Skeletal muscle tissue (tissue), 4 donors: Measurements from ENCODE around the gene SLC6A3. TPM values are rescaled to one million over a fixed set of nuclear protein-coding genes. Genes with fewer than 3 reads are reported as not detected.

Experiments used
- H3K27ac ChIP-seq: one replicate; pipeline ENCODE4 v1.7.0; 2013; ENCODE audit warnings: mild to moderate bottlenecking, low read depth, low read length, inconsistent platforms
- H3K27me3 ChIP-seq, 3 donors: one replicate each; pipeline ENCODE4 v1.7.0; 2013; ENCODE audit warnings: low read length in 3 of 3; ENCODE audit not compliant: control insufficient read depth in 3 of 3, insufficient read depth in 3 of 3
- H3K36me3 ChIP-seq, 3 donors: one replicate each; pipeline ENCODE4 v1.7.0; 2013; ENCODE audit warnings: low read length in 3 of 3; ENCODE audit not compliant: control insufficient read depth in 3 of 3, insufficient read depth in 3 of 3
- H3K4me1 ChIP-seq, 3 donors: one replicate each; pipeline ENCODE4 v1.7.0; 2013; ENCODE audit warnings: low read length in 3 of 3, mild to moderate bottlenecking in 3 of 3; ENCODE audit not compliant: control insufficient read depth in 3 of 3, insufficient read depth in 3 of 3
- H3K4me3 ChIP-seq, 3 donors: one replicate each; pipeline ENCODE4 v1.7.0; 2013; ENCODE audit warnings: low read length in 3 of 3
- H3K9ac ChIP-seq, 3 donors: one replicate each; pipeline ENCODE4 v1.7.0; 2013; ENCODE audit warnings: low read length in 3 of 3, mild to moderate bottlenecking in 3 of 3, moderate library complexity in 2 of 3, low read depth in 1 of 3
- H3K9me3 ChIP-seq, 3 donors: one replicate each; pipeline ENCODE4 v1.7.0; 2013; ENCODE audit warnings: low read length in 3 of 3; ENCODE audit not compliant: control insufficient read depth in 3 of 3
- total RNA-seq: library from RNA; depleted of rRNA; stranded (reverse); fragments of >200 nt; gene quantifications from one replicate; pipeline ENCODE4 v1.2.3, GENCODE V29; 2014
- donor health status: Osteomylitis.

SLC6A3 gene
- total RNA-seq, 1 donor from 2014 or later: not detected

- H3K36me3 ChIP-seq: no peaks in the 10 kb centered on the region
- peaks cover 9 to 35% (median 28%) of the 10 kb centered on the region in 3 donors for H3K4me1 ChIP-seq
- H3K27ac ChIP-seq: no peak overlapping the region
- no peak overlapping the region for H3K4me3 ChIP-seq
- no peaks in the 10 kb centered on the region for H3K9me3 ChIP-seq
- H3K27me3 ChIP-seq: peaks cover 26 to 57% (median 56%) of the 10 kb centered on the region in 3 donors
- H3K9ac ChIP-seq: no peak overlapping the region
Measured at GRCh38 chr5:1383344-1383743, 61.9 kb downstream of the SLC6A3 start.

DNA sequence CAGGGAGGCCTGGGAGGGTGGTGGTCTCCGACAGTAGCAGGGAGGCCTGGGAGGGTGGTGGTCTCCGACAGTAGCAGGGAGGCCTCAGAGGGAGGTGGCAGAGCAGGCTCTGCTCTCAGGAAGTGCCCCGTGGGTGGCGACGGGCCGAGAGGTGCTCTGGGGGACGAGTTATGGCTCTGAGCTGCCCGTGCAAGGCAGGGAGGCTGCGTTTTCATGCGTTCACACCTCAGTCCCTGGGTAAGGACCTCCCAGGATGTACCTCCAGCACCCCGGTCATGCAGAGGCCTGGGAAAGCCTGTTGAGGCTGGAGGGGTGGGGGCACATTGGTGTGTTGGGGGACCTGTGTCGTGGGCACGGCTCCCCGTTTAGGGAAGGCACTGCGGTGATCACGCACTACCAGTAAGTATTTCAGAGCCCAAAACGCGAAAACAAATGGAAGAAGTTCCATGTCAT, 63.0 kb downstream of the SLC6A3 start:
- no peaks in the 10 kb centered on the region for H3K36me3 ChIP-seq
- H3K9ac ChIP-seq: no peak overlapping the region
- no peak overlapping the region for H3K27ac ChIP-seq
- peaks cover 23 to 51% (median 48%) of the 10 kb centered on the region in 3 donors for H3K27me3 ChIP-seq
- H3K9me3 ChIP-seq: no peaks in the 10 kb centered on the region
- no peak overlapping the region for H3K4me3 ChIP-seq
- peaks cover 10 to 34% (median 28%) of the 10 kb centered on the region in 3 donors for H3K4me1 ChIP-seq

- H3K36me3 ChIP-seq: no peaks in the 10 kb centered on the region
- H3K9me3 ChIP-seq: no peaks in the 10 kb centered on the region
- no peak overlapping the region for H3K9ac ChIP-seq
- peaks cover 23 to 45% (median 41%) of the 10 kb centered on the region in 3 donors for H3K27me3 ChIP-seq
- H3K27ac ChIP-seq: no peak overlapping the region
- no peak overlapping the region for H3K4me3 ChIP-seq
- peaks cover 13 to 27% (median 26%) of the 10 kb centered on the region in 3 donors for H3K4me1 ChIP-seq
Measured at GRCh38 chr5:1381370-1382247, 63.6 kb downstream of the SLC6A3 start.

DNA sequence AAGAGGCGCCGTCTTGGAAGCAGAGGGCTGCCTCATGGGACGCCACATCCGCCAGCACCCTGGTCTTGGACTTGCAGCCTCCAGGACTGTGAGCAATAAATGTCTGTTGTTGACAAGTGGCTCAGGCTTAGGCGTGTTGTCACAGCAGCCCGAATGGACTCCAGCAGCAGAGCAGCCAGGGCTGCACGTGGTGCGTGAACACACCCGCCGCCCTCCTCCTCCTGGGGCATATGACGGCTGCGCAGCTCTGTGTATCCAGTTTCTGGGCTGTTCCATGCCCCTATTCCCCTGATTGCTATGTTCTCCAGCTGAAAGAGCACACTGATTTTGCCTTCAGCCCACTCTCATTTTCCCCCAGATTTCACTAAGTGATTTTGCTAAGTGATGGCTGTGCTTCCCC, 64.3 kb downstream of the SLC6A3 start:
- Histone ChIP-seq H3K4me3 (peak overlapping the region in 2 of 3 donors; percentile 42 to 52), H3K9me3 (no peaks in the 10 kb centered on the region), H3K9ac (peak overlapping the region in 1 of 3 donors; percentile 40)

DNA sequence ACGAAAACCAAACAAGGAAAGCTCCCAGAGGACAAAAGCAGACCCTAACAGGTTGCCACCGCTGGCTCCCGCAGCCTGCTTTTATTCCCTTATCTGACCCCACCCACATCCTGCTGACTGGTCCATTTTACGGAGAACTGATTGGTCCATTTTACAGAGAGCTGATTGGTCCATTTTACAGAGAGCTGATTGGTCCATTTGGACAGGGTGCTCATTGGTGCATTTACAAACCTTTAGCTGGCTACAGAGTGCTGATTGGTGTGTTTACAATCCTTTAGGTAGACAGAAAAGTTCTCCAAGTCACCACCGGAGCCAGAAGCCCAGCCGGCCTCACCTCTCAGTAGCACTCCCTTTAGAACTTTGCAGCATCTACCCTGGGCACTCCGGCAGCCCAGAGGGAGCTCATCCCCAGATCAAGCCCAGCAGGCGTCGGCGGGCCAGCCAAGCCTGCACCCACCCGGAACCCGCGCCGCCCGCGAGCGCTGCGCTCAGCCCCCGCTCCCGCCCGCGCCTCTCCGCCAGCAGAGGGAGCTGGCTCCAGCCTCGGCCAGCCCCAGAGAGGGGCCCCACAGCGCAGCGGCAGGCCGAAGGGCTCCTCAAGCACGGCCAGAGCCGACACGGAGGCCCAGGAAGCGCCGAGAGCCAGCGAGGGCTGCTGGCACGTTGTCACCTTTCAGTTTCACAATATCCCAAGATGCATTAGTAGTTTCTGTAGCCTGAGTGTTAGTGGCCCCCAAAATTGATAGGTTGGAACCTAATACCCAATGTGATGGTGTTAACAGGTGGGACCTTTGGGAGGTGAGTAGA, 65.0 kb downstream of the SLC6A3 start:
- peaks cover 28 to 37% (median 35%) of the 10 kb centered on the region in 3 donors for H3K27me3 ChIP-seq
- H3K36me3 ChIP-seq: no peaks in the 10 kb centered on the region
- H3K9ac ChIP-seq: peak overlapping the region in 1 of 3 donors; percentile 40
- H3K27ac ChIP-seq: no peak overlapping the region
- peak overlapping the region; percentile 6 to 52 (median 42) for H3K4me3 ChIP-seq
- no peaks in the 10 kb centered on the region for H3K9me3 ChIP-seq
- peaks cover 4 to 14% (median 13%) of the 10 kb centered on the region in 3 donors for H3K4me1 ChIP-seq

More for the DNA sequence above, 64.3 kb downstream of the SLC6A3 start:
- no peaks in the 10 kb centered on the region for H3K36me3 ChIP-seq
- peaks cover 9 to 20% (median 19%) of the 10 kb centered on the region in 3 donors for H3K4me1 ChIP-seq
- H3K27me3 ChIP-seq: peaks cover 27 to 40% (median 38%) of the 10 kb centered on the region in 3 donors
- H3K27ac ChIP-seq: no peak overlapping the region

DNA sequence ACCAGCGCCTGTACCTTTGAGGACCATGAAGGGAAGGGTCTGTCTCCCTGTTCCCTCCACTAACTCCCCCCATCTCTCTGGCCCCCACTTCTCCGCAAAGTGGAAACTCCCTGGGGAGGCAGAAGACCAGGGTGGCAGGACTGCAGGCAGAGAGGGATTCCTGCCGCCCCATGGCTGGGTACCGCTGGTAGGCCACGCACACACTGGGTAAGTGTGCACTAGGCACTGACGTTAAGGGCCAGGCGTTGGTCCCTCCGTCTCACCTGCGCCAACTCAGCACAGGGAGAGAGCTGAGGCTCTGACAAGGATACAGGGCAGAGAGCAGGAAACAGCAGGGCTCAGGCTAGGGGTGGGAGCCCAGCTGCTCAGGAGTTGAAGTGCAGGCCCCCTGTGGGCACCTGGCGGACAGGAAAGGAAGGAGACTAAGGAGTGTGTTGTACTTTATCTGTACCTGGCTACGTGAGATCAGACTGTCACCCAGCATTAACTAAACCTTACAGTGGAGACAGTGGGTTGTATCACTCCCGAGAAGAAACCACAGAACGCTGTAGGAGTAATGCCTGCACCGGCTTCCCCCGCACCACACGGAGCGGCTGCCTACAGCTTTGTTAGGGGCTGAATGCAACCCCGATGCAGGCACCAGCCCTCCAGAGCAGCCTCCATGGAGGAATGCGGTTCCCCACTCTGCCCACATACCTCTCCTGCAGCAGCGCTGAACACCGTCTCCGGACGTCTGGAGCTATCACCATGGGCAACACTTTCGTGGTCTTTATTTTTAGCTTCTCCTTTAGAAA, 66.2 kb downstream of the SLC6A3 start:
- H3K4me1 ChIP-seq: peaks cover 4 to 23% (median 17%) of the 10 kb centered on the region in 3 donors
- H3K4me3 ChIP-seq: no peak overlapping the region
- H3K27ac ChIP-seq: no peak overlapping the region
- peaks cover 27 to 37% (median 28%) of the 10 kb centered on the region in 3 donors for H3K27me3 ChIP-seq
- H3K36me3 ChIP-seq: no peaks in the 10 kb centered on the region
- no peak overlapping the region for H3K9ac ChIP-seq
- H3K9me3 ChIP-seq: no peaks in the 10 kb centered on the region

DNA sequence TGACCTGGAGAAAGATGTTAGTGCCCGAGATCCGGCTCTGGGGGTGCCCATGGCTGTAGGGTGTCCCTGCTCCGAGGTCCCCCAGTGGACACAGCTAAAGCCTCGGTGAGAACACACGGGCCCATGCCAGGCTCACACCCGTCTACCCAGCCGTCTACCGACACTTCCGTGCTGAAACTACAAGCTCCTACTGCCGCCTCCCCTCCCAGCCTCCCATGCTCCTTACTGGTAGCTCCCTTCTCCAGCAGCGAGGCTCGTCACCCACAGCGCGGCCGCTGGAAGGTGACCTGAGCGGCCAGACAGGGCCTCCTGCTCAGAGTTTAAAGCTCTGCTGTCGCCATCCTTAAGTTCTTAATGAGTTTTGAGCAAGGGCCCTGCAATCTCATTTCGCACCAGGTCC, 67.1 kb downstream of the SLC6A3 start:
- Histone ChIP-seq H3K27ac (no peak overlapping the region), H3K27me3 (peaks cover 27 to 33% (median 28%) of the 10 kb centered on the region in 3 donors), H3K4me3 (no peak overlapping the region), H3K36me3 (no peaks in the 10 kb centered on the region), H3K4me1 (peaks cover 4 to 24% (median 17%) of the 10 kb centered on the region in 3 donors), H3K9ac (no peak overlapping the region), H3K9me3 (no peaks in the 10 kb centered on the region)

DNA sequence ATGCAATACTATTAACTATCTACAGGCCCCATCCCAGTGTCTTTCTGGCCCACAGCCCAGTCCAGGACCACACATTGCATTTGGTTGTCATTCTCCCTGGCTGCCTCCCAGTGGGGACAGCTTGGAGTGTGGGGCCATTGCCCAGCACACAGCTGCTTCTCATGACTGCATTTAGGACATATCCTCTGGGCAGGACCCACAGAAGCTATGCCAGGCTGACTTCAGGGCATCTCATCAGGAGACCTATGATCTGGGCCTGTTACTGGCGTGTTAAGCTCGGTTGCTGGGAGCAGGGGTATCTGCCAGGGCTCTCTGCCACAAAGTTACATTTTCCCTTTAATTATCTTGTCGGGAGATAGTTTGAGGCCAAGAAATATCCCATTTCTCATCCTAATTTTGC, 68.3 kb downstream of the SLC6A3 start:
- no peaks in the 10 kb centered on the region for H3K9me3 ChIP-seq
- H3K4me3 ChIP-seq: no peak overlapping the region
- H3K4me1 ChIP-seq: peaks cover 4 to 24% (median 17%) of the 10 kb centered on the region in 3 donors
- no peak overlapping the region for H3K27ac ChIP-seq
- no peak overlapping the region for H3K9ac ChIP-seq
- peaks cover 27 to 33% (median 28%) of the 10 kb centered on the region in 3 donors for H3K27me3 ChIP-seq
- H3K36me3 ChIP-seq: no peaks in the 10 kb centered on the region
